ENCODE data around the gene EHF.

Gene EHF

DNA sequence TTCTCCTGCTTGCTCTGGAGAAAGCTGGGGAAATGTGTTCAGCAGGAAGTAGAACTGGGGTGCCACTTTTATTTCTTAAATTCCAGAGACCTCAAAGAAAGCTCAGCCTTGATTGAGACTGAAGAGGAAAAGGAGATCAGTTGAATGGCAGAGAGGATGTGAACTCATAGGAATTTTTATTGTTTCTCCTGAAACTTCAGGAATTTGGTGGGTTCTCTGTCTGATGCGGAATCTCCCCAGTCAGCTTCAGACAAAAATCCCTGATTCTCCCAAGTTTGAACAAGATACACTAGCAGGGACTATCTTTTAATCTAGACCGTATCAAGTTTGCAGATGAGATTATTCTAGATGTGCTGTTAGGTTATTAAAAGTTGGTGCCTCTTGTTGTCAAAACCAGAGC, 23.0 kb downstream of the EHF start:
- DNase-seq (ENCODE audit: low read depth, low spot score) = no peak

DNA sequence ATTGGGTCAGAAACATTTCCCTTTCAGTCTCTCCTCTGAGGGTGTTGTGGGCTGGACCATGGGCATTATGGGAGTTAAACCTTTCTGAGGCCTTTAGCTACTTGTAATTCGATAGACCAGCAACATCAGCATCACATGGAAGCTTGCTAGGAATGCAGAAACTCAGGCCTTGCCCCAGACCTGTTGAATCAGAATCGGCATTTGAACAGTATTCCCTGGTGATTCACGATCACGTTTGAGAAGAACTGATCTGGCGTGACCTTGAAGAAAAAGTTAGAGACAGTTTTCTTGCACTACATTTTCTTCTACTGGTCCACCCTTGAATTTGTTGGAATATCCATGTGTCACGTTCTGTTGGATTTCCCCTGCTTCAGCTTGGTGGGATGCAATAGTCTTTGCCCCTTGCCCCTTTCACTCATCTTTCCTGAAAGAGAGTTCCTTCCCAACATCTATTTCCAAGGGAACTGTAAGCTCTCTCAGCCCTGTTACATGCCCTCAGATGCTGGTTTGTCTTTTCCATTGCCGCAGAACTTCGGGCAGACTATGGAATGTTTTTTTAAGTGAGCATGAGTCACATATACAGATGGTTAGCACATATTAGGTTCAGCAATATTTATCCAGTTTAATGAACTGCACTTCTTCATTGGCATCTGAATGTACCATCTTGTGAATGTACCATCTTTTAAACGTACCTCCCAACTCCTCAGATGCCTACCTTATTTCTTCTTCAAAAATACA, 23.9 kb downstream of the EHF start:
- DNase-seq (ENCODE audit: low read depth, low spot score) = peak; percentile 82

DNA sequence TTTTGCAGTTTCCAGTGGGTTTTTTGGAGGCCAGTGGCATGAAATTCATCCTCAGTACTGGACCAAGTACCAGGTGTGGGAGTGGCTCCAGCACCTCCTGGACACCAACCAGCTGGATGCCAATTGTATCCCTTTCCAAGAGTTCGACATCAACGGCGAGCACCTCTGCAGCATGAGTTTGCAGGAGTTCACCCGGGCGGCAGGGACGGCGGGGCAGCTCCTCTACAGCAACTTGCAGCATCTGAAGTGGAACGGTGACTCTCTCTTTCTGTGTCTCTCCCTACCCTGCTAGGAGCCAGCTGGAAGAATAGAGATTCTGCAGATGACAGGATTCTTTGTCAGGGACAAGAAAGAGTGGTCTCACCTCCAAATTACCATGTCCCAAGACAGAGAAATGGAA, 25.5 kb downstream of the EHF start:
- no peak for DNase-seq (ENCODE audit: low read depth, low spot score)

DNA sequence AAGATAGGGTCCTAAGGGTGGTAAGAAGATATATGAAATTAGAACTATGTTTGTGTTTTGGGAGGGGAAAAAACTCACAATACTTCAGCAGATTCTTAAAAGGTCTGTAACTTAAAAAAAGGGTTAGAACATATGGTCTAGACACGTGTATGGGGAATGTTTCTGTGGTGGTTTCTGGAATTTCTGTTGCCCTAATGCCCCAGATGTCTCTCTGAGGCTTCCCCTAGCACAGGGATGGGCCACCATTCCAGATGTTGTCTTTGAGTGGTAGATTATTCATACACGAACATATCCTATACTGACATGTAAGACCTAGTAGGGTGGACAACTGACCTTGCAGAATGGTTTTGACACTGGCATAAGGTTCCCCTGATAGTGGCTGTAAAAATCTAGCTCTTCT, 26.2 kb downstream of the EHF start:
- DNase-seq (ENCODE audit: low read depth, low spot score) = no peak

DNA sequence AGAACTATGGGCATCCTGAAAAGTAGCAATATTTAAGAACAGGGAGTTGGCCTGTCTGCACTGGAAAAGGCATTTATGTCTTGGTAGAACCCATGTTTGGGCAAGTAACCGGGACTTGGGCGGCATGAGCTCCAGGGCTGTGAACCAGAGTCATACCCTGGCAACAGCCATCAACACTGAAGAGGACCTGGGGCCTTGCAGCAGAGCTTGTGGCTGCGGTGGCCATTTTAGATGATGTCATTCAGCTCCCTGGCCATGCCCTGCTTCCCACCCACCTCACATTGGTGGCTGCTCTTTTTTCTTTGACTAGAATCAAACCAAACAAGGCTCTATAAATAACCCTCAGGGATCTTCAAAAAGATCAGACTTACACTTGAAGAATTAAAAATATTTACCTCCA, 26.6 kb downstream of the EHF start:
- no peak for DNase-seq (ENCODE audit: low read depth, low spot score)

DNA sequence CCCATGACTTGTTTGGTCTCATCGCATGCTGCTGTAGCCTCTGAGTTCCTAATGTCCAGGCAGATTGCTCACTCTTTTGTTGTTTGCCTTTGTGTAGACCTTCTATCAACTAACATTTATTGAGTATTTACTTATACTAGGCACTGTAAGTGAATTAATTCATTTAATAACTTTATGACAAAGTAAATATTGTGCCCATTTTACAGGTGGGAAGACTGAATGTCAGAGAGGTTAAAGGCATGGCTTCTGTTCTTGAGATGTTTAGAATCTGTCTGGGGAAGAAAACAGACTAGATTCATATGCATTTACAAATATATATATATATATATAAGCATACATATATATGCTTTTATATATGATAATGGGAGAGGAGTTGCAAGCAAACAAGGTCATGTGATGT, 27.1 kb downstream of the EHF start:
- DNase-seq (ENCODE audit: low read depth, low spot score) = no peak

DNA sequence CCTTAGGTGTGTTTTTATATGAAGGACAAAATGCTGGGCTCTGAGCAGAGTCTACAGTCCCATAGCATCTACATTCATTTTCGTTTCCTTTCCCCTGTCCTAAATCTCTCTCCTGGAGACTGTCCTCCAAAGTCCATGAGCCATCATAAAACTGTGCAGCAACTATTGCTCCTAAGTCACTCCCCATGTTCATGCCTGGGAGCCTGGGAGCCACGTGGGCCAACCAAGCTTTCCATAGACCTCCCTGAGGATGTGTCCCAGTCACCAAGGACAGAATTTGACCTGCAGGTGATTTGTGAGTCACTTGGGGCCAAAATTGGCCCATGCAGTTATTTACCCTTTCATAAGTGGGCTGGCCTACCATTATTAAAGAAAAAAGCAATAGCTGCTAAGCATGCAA, 28.7 kb downstream of the EHF start:
- no peak for DNase-seq (ENCODE audit: low read depth, low spot score)

DNA sequence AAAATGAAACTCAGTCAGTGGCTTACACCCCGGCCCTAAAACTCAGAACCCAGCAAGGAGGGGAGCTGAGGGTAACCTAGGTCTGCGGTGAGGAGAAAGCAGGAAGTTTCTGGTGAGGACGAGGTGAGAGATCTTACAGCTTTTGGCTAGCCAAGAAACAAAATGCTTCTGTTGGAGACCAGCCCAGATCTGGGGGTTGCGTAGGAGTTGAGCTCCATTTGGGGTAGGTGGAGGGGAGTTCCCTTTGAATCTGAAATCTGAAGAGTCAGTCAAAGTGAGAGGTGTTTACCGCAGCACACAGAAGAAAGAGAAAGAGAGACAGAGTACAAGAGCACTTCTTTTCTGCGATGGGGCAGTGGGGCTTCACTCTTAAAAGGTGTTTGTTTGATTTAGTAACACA, 29.6 kb downstream of the EHF start:
- DNase-seq (ENCODE audit: low read depth, low spot score) = peak; percentile 87

DNA sequence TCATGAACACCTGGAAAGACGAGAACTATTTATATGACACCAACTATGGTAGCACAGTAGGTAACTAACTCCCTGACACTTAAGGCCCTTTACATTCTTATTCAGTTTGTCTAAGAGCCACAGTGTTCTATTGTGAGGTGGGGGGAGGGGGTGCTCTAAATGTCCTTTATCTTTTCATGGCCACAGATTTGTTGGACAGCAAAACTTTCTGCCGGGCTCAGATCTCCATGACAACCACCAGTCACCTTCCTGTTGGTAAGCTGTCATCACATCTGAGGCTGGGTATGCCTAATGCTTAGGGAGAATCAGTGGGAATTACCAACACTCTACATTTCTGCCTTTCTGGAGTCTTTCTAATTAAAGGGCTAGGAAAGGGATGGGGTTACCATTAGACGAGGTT, 30.7 kb downstream of the EHF start:
- DNase-seq (ENCODE audit: low read depth, low spot score) = no peak

DNA sequence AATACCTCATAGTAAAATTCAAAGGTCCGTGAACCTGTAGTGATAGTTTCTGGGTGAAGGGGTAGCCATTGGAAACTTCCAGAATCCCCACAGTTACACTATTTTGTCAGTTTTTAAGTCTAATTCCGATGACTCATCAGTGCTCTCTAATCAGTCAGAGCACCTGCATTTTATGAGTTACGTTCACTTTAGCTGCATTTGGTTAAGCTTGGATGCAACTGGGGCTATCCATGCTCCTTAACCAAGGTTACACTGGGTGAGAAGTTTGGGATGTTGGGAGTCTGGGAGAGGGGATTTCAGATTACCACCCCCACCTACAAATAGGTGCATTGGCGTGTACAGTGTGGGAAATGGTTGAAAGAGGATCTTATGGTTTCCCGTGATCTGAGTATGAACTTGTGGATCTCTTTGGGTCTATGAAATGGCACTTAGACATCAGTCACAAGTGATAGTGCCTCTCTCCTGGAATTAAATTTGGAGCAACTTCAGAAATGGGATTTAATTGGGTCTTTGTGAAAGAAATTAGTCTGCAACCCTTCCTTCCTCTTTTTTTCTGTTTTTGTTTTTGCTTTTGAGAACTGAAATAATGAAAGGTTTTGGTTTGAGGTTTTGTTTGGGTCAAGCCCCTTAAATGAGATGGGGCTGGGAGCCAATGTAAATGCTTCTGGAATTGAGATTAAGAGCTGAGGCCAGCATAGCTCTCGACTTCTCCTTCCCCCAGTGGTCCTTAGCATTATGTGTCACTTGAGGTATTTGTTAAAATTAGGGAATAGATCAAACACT, 31.5 kb downstream of the EHF start:
- no peak for DNase-seq (ENCODE audit: low read depth, low spot score)

DNA sequence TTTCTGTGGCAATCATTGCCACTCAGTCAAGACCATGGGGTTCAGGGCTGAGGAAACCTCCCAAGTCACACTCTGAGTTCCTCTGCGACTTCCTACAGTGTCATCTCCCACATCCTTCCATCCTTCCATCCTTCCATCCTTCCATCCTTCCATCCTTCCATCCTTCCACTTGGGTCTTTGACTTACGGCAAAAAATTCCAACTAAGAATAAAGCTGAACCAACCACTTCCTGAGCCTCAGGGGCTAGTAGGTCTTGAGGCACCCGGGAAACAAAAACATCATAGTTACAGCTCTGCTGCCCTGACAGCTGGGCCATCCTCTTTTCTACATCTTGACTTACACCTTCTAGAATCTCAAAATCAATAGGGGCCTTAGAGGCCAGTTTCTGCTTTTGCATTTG, 32.1 kb downstream of the EHF start:
- no peak for DNase-seq (ENCODE audit: low read depth, low spot score)

DNA sequence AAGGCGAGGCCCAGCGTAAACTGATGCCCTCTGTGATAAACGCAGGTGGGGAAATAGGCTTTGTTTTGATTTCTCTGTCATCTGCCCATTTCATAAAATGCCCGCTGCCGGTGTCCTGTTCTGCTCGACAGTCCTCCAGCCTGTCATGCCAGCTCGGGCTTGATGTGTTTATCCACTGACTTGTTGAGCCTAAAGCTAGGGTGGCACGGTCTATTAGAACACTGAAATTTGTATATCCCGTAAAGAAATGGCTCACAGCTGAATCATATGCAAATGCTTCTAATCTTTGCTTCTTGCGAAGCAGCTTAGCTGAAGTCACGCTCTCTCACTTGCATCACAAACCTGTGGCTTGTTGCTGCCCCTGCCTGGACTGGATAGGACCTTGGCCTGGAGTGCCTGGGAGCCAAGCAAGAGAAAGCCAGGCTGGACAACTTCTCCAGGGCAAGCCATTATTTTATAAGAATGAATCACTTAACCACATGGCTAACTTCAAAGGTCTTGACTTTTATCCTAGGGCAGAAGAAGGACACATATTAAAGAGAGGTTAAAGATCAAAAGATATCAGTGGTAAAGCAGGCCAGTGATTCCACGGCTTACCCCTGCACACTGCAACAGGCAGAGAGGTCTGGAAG, 33.1 kb downstream of the EHF start:
- DNase-seq (ENCODE audit: low read depth, low spot score) = peak; percentile 94

DNA sequence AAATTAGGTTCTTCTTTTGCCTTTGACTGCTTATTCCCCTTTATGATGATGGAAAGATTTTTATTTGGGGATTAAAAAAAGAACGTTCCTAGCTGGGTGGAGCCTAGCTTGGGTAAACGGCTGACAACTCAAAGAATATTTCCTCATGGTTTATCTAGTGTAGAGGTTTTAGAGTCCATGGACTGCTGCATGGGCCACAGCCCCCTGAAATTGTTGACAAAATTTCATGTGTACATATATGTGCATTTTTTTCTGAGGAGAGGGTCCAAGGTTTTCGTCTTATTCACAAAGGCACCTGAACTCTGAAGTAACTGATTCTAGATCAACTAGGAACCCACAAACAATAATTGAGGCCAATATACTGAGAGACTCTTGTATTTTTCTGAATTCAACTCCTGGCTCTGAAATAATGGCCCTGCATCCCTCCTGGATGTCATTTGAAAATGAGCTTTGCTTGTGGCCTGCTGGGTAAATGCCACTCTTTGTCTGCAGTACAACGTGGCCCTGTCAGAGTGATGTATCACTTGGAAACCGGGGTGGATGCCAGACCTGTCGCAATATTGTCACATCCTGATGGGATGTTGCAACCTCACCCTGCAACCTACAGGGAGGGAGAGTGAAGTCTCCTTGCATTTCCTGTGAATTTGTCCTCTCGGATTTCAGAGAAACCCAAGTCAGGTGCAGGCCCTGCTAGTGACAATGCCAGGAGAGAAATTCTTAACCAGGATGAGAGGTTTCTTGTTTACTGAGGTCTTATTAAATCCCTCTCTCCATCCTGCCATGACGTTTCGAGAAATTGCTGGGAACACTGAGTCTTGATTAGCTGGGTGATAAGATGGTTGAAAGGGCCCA, 33.8 kb downstream of the EHF start:
- peak; percentile 53 for DNase-seq (ENCODE audit: low read depth, low spot score)

DNA sequence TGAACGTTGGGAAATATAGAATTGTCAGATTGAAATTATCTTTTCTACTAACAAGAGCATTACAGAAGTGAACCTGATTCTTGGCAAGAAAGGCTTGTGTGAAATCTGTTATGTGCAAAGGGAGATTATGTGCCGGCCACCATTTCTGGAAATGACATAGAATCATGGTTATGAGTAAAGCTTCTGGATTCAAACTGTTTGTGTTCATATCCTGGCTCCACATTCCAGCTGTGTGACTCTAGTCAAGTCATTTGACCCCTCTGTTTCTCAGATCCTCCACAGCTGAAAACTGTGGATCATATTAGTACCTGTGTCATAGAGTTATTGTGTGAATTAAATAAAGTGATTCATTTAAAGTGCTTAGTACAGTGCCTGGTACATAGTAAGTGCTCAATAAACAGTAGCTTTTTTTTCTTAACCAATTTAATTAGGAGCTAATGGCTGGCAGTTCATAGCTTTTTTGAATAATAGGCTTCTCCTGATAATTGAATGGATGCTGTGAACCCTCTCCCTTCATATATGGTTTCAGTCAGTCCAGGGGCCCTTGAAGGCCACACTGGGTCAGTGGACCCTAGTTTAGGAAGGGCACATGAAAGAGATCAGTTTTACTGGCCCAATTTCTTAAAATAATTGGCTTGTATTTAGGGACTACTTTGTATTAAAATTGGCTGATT, 34.6 kb downstream of the EHF start:
- DNase-seq (ENCODE audit: low read depth, low spot score) = no peak

DNA sequence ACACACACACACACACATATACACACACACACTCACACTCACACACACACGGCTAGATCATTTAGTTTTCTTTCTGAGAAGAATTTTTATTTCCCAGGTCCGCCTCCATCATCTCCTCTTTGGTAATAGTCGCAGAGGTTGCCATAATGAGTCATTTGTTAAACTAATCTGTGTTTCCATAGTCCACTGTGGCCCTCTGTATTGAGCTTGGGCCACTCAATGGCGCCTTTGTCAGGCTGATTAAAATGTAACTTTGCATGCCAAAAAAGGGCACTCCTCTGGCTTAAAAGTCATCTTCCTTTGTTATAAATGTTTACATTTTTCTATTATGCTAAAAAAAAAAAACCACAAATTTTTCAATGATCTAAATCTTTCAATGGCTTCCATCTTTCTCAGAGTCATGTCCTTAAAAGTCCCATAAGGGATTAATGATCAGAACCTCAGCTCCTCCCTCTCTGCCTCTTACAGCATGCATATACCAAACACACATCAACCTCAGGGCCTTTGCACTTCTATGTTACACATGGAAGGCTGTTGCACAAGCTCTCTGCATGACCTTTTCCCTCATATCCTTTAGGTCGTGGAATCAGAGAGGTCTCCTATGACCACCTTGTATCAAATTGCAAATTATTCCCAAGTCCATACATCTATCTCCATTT, 35.3 kb downstream of the EHF start:
- no peak for DNase-seq (ENCODE audit: low read depth, low spot score)

DNA sequence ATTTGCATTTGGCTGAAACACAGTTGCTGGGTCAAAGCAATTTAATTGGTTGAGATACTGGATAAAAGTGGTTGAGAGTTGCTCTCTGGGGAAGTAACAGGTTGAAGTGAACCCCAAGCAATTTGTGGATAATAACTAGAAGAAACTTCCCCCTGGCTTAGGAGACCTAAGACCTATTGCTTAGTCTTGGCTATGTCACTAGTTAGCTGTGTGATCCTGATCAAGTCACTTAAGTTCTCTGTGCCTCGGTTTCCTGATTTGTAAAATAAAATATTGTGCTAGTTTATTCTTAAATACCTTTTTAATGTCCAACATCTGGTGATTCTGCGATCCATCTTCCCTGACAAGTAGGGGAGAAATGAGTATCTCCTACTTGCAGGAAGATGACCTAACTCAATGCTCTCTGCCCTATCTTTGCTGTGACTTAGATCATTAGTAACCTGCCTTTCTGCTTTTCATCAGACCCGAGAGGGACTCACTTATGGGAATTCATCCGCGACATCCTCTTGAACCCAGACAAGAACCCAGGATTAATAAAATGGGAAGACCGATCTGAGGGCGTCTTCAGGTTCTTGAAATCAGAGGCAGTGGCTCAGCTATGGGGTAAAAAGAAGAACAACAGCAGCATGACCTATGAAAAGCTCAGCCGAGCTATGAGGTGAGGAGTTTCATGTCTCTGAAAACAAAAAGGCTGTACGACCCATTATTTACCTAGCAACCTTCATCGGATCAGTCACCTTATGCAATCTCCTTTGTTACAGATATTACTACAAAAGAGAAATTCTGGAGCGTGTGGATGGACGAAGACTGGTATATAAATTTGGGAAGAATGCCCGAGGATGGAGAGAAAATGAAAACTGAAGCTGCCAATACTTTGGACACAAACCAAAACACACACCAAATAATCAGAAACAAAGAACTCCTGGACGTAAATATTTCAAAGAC, 37.5 kb downstream of the EHF start:
- DNase-seq (ENCODE audit: low read depth, low spot score) = no peak

DNA sequence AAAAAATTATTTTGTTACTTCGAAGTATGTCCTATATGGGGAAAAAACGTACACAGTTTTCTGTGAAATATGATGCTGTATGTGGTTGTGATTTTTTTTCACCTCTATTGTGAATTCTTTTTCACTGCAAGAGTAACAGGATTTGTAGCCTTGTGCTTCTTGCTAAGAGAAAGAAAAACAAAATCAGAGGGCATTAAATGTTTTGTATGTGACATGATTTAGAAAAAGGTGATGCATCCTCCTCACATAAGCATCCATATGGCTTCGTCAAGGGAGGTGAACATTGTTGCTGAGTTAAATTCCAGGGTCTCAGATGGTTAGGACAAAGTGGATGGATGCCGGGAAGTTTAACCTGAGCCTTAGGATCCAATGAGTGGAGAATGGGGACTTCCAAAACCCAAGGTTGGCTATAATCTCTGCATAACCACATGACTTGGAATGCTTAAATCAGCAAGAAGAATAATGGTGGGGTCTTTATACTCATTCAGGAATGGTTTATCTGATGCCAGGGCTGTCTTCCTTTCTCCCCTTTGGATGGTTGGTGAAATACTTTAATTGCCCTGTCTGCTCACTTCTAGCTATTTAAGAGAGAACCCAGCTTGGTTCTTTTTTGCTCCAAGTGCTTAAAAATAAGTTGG, 38.3 kb downstream of the EHF start:
- no peak for DNase-seq (ENCODE audit: low read depth, low spot score)

DNA sequence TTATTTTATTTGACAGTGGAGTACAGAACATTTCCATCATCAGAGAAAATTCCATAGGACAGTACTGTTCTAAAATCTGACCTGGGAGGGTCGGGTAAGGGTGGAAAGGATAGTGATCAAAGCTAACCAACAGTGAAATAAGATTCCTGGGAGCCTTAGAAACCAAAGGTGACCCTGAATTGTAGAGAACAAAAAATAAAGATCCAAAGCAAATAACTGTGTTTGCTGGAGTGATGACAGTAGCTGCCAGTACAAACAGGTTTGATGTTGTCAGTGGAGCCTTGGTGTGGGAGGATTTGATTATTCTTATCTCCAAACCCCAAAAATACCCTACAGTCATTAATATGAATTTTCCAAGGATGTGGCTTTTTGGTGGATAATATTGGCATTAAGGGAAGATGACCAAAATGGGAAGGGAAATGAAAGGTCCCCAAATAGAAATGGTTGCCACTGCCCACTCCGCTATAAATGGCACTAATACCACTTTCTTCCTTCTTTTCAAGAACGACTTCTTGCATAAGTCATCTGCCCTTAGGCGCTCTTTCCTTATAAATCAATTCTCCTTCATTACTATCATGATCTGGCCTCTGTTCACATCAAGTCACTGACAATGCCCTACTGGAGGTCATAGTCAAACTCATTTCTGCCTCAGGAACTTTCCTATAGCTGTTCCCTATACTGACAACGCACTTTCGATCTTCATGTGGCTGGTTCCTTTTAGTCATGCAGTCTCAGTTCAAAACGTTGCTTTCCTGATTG, 44.4 kb downstream of the EHF start:
- DNase-seq (ENCODE audit: low read depth, low spot score) = no peak
